ENCODE data around the gene FOXP1. TPM values are rescaled to one million over a fixed set of nuclear protein-coding genes. Genes with fewer than 3 reads are reported as not detected.

Gene FOXP1
- total RNA-seq, 3 donors from 2014 or later = 61.9 to 267 (median 146) TPM

GRCh38 chr3:71146673-71147072, 436.9 kb downstream of the FOXP1 start:
- DNase-seq (ENCODE audit: low spot score in 2 of 2) = no peak
- H3K27me3 ChIP-seq = no peaks in the 10 kb centered on the region
- no peaks in the 10 kb centered on the region for H3K4me1 ChIP-seq
- intact Hi-C loops (cut with DNase I; ENCODE audit: low total_unique reads) = no loop called here
- H3K27ac ChIP-seq = no peak overlapping the region
- H3K4me3 ChIP-seq = no peak overlapping the region
- TF ChIP-seq POLR2AphosphoS5 (IDR thresholded peaks at IDR 0.05) (no peak), CTCF (IDR thresholded peaks at IDR 0.05) (no peak), POLR2A (IDR thresholded peaks at IDR 0.05) (no peak)
- H3K36me3 ChIP-seq = no peaks in the 10 kb centered on the region
- no peaks in the 10 kb centered on the region for H3K9me3 ChIP-seq

- Histone ChIP-seq H3K27ac (no peak overlapping the region), H3K9me3 (no peaks in the 10 kb centered on the region), H3K4me3 (no peak overlapping the region), H3K36me3 (no peaks in the 10 kb centered on the region), H3K4me1 (no peaks in the 10 kb centered on the region), H3K27me3 (no peaks in the 10 kb centered on the region)
- no peak for DNase-seq (ENCODE audit: low spot score in 2 of 2)
- intact Hi-C loops (cut with DNase I; ENCODE audit: low total_unique reads) = no loop called here
- TF ChIP-seq POLR2A (IDR thresholded peaks at IDR 0.05) = no peak
- TF ChIP-seq POLR2AphosphoS5 (IDR thresholded peaks at IDR 0.05) = no peak
- no peak for TF ChIP-seq CTCF (IDR thresholded peaks at IDR 0.05)
Observed at GRCh38 chr3:71145954-71146353, 437.6 kb downstream of the FOXP1 start.

GRCh38 chr3:71144525-71145253, 438.8 kb downstream of the FOXP1 start:
- H3K36me3 ChIP-seq = no peaks in the 10 kb centered on the region
- TF ChIP-seq CTCF (IDR thresholded peaks at IDR 0.05) (no peak), POLR2A (IDR thresholded peaks at IDR 0.05) (no peak), POLR2AphosphoS5 (IDR thresholded peaks at IDR 0.05) (no peak)
- no peak overlapping the region for H3K4me3 ChIP-seq
- no peaks in the 10 kb centered on the region for H3K4me1 ChIP-seq
- H3K27ac ChIP-seq = no peak overlapping the region
- no peaks in the 10 kb centered on the region for H3K27me3 ChIP-seq
- intact Hi-C loops (cut with DNase I; ENCODE audit: low total_unique reads) = no loop called here
- DNase-seq (ENCODE audit: low spot score in 2 of 2) = no peak
- H3K9me3 ChIP-seq = no peaks in the 10 kb centered on the region

- H3K27ac ChIP-seq = no peak overlapping the region
- TF ChIP-seq CTCF (IDR thresholded peaks at IDR 0.05) (no peak), POLR2A (IDR thresholded peaks at IDR 0.05) (no peak), POLR2AphosphoS5 (IDR thresholded peaks at IDR 0.05) (no peak)
- H3K36me3 ChIP-seq = no peaks in the 10 kb centered on the region
- H3K27me3 ChIP-seq = no peaks in the 10 kb centered on the region
- H3K9me3 ChIP-seq = no peaks in the 10 kb centered on the region
- DNase-seq (ENCODE audit: low spot score in 2 of 2) = no peak
- H3K4me1 ChIP-seq = no peaks in the 10 kb centered on the region
- intact Hi-C loops (cut with DNase I; ENCODE audit: low total_unique reads) = no loop called here
- H3K4me3 ChIP-seq = no peak overlapping the region
Observed at GRCh38 chr3:71143493-71143892, 440.0 kb downstream of the FOXP1 start.

- Histone ChIP-seq H3K4me1 (no peaks in the 10 kb centered on the region), H3K4me3 (no peak overlapping the region), H3K9me3 (no peaks in the 10 kb centered on the region), H3K27ac (peak overlapping the region; percentile 23 to 34), H3K36me3 (no peaks in the 10 kb centered on the region), H3K27me3 (no peaks in the 10 kb centered on the region)
- TF ChIP-seq POLR2A (IDR thresholded peaks at IDR 0.05) = no peak
- no peak for DNase-seq (ENCODE audit: low spot score in 2 of 2)
- intact Hi-C loops (cut with DNase I; ENCODE audit: low total_unique reads) = no loop called here
Observed at GRCh38 chr3:71142441-71143161, 440.9 kb downstream of the FOXP1 start.

Data from breast epithelium (tissue), 4 donors.